GM23338 (cell line): ENCODE data around the gene ME3. TPM values are rescaled to one million over a fixed set of nuclear protein-coding genes. Genes with fewer than 3 reads are reported as not detected.

Experiments used
- ATAC-seq: fragments of 200-7000 bp; cut with Tn5 transposase; 3 replicates; pipeline ENCODE4 v1.9.1; 2020
- DNase-seq: peaks from one replicate; pipeline ENCODE4 v3.0.0-alpha.2; 2015; ENCODE audit warnings: low spot score
- H2AFZ ChIP-seq: fragments of 200-600 bp; sonication (generic); 2 replicates; pipeline ENCODE4 v1.8.0; 2016; ENCODE audit warnings: antibody characterized with exemption, mild to moderate bottlenecking, moderate library complexity
- H3F3A ChIP-seq: fragments of 200-600 bp; sonication (generic); replicated peaks from 2 replicates; pipeline ENCODE4 v1.8.0; 2017; ENCODE audit warnings: antibody characterized with exemption, mixed run types, low read depth
- H3K27ac ChIP-seq: fragments of 200-600 bp; sonication (generic); 2 replicates; pipeline ENCODE4 v1.6.1; 2016; ENCODE audit warnings: low read depth
- H3K27me3 ChIP-seq: fragments of 200-600 bp; sonication (generic); 2 replicates; pipeline ENCODE4 v1.8.0; 2016; ENCODE audit warnings: mild to moderate bottlenecking, mixed run types, moderate library complexity; ENCODE audit not compliant: insufficient read depth
- H3K36me3 ChIP-seq: fragments of 200-600 bp; sonication (generic); 2 replicates; pipeline ENCODE4 v1.8.0; 2016; ENCODE audit warnings: mild to moderate bottlenecking; ENCODE audit not compliant: insufficient read depth
- H3K4me1 ChIP-seq: fragments of 200-600 bp; sonication (generic); 2 replicates; pipeline ENCODE4 v1.8.0; 2016; ENCODE audit warnings: mild to moderate bottlenecking, moderate library complexity; ENCODE audit not compliant: insufficient read depth
- H3K4me2 ChIP-seq: fragments of 200-600 bp; sonication (generic); 2 replicates; pipeline ENCODE4 v1.7.1; 2017; ENCODE audit warnings: mixed run types
- H3K4me3 ChIP-seq: fragments of 200-600 bp; sonication (generic); 2 replicates; pipeline ENCODE4 v1.6.1; 2016; ENCODE audit warnings: mixed run types
- H3K79me2 ChIP-seq: fragments of 200-600 bp; sonication (generic); replicated peaks from 2 replicates; pipeline ENCODE4 v1.8.0; 2017; ENCODE audit warnings: mild to moderate bottlenecking; ENCODE audit not compliant: insufficient read depth
- H3K9me2 ChIP-seq: fragments of 200-600 bp; sonication (generic); 2 replicates; pipeline ENCODE4 v1.8.0; 2017; ENCODE audit not compliant: insufficient read depth
- H4K20me1 ChIP-seq: fragments of 200-600 bp; sonication (generic); replicated peaks from 2 replicates; pipeline ENCODE4 v1.8.0; 2017; ENCODE audit warnings: mild to moderate bottlenecking; ENCODE audit not compliant: insufficient read depth
- H3K27ac Mint-ChIP-seq: 2 replicates; pipeline ENCODE4 v1.8.0; 2020; ENCODE audit warnings: inconsistent platforms, mild to moderate bottlenecking, moderate library complexity, mixed read lengths
- H3K27me3 Mint-ChIP-seq: 3 replicates; pipeline ENCODE4 v1.8.0; 2022; ENCODE audit warnings: low read depth, mild to moderate bottlenecking, moderate library complexity, mixed read lengths, inconsistent platforms; ENCODE audit not compliant: insufficient read depth, poor library complexity
- H3K36me3 Mint-ChIP-seq: 3 replicates; pipeline ENCODE4 v1.8.0; 2021; ENCODE audit warnings: low read depth, mild to moderate bottlenecking, inconsistent platforms, moderate library complexity, mixed read lengths
- H3K4me1 Mint-ChIP-seq: 3 replicates; pipeline ENCODE4 v1.8.0; 2020; ENCODE audit warnings: mild to moderate bottlenecking, inconsistent platforms, mixed read lengths
- H3K4me3 Mint-ChIP-seq: 3 replicates; pipeline ENCODE4 v1.8.0; 2021; ENCODE audit warnings: moderate library complexity, mild to moderate bottlenecking, inconsistent platforms, mixed read lengths
- H3K9me3 Mint-ChIP-seq: 3 replicates; pipeline ENCODE4 v1.8.0; 2020; ENCODE audit warnings: moderate library complexity, mild to moderate bottlenecking, inconsistent platforms, mixed read lengths
- CTCF ChIP-seq, 2 experiments: fragments of 200-600 bp in 1 of 2; sonication (generic) in 1 of 2; conservative IDR thresholded peaks; 2 replicates each; pipeline versions ENCODE4 v1.5.1 to v1.6.1; 2016 to 2017; ENCODE audit warnings: antibody characterized with exemption in 2 of 2, low read depth in 2 of 2, mild to moderate bottlenecking in 2 of 2, moderate library complexity in 1 of 2
- ETS1 ChIP-seq: IDR thresholded peaks from 2 replicates; pipeline ENCODE4 v1.6.1; 2016; ENCODE audit warnings: antibody characterized with exemption
- EZH2 ChIP-seq: fragments of 200-600 bp; sonication (generic); IDR thresholded peaks from one replicate; pipeline ENCODE4 v1.8.0; 2017; ENCODE audit warnings: antibody characterized with exemption, mild to moderate bottlenecking, low read depth; ENCODE audit not compliant: unreplicated experiment
- EZH2phosphoT487 ChIP-seq: fragments of 200-600 bp; sonication (generic); IDR thresholded peaks from one replicate; pipeline ENCODE4 v1.8.1; 2018; ENCODE audit warnings: antibody characterized with exemption; ENCODE audit not compliant: unreplicated experiment
- JUNB ChIP-seq: IDR thresholded peaks from one replicate; pipeline ENCODE4 v1.6.1; 2016; ENCODE audit warnings: antibody characterized with exemption; ENCODE audit not compliant: unreplicated experiment
- NANOG ChIP-seq: IDR thresholded peaks from 2 replicates; pipeline ENCODE4 v1.6.1; 2016; ENCODE audit warnings: antibody characterized with exemption, borderline replicate concordance
- POLR2AphosphoS5 ChIP-seq: IDR thresholded peaks from 2 replicates; pipeline ENCODE4 v1.6.1; 2016; ENCODE audit warnings: antibody characterized with exemption, low read depth
- REST ChIP-seq: IDR thresholded peaks from one replicate; pipeline ENCODE4 v1.6.1; 2018; ENCODE audit warnings: antibody characterized with exemption; ENCODE audit not compliant: unreplicated experiment
- ZNF331 ChIP-seq: fragments of 250-450 bp; sonication (Bioruptor Pico); IDR thresholded peaks from 2 replicates; pipeline ENCODE4 v1.5.0; 2020; ENCODE audit warnings: low read depth, mild to moderate bottlenecking, moderate library complexity
- polyA plus RNA-seq: library from polyadenylated mRNA; unstranded; fragments of >200 nt; fragmentation: Nextera tagmentation; extraction: Ambion mirVana; gene quantifications from 2 replicates; pipeline ENCODE4 v1.2.1, GENCODE V29; 2016
- total RNA-seq: library from RNA; depleted of rRNA; stranded (reverse); fragments of >200 nt; shearing (Covaris generic); gene quantifications from 2 replicates; pipeline ENCODE4 v1.2.3, GENCODE V29; 2014
- TF ChIP-seq, protein P1 (sequence below): fragments of 250-450 bp; sonication (Bioruptor Pico); IDR thresholded peaks from 2 replicates; pipeline ENCODE4 v1.5.0; 2020; ENCODE audit warnings: mild to moderate bottlenecking, moderate library complexity

Gene ME3
- total and polyA plus RNA-seq, 2 experiments from 2014 or later = 1.3 to 4.0 TPM

GRCh38 chr11:86443415-86443814 lies 229.0 kb downstream of the ME3 start (continued):
- no peak for TF ChIP-seq EZH2
- TF ChIP-seq REST = no peak
- no peak for TF ChIP-seq NANOG
- no peak for TF ChIP-seq ZNF331 (CRISPR knock-in tag)
- TF ChIP-seq EZH2phosphoT487 = no peak

DNA sequence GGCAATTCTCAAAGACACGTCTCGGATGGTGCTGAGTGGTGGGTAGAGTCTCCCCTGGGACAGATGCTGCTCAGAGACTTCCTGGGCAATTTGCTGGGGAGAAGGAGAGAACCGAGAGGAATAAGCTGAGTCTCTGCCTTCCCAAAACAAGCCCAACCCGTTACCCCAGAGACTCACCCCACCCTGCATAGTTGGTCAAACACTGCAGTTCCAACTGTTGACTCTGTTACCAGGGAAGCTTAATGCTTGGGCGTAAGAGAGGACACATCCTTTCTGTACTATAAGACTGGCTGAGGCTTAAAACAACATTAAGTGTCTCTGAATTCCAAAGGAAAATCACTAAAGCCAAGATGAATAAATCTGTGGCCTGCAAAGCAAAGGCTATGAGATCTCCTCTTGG lies 229.6 kb downstream of the ME3 start:
- peaks cover 2% of the 10 kb centered on the region for H3K27me3 Mint-ChIP-seq
- no peak overlapping the region for H3K4me3 ChIP-seq
- DNase-seq = no peak
- no peaks in the 10 kb centered on the region for H3K4me1 ChIP-seq
- no peak overlapping the region for H2AFZ ChIP-seq
- no peak for ATAC-seq
- H3K79me2 ChIP-seq = no peaks in the 10 kb centered on the region
- H3K4me2 ChIP-seq = no peak overlapping the region
- no peak overlapping the region for H3K27ac Mint-ChIP-seq
- H3K27ac ChIP-seq = no peak overlapping the region
- H3K4me1 Mint-ChIP-seq = no peaks in the 10 kb centered on the region; the same call in 2 of the 3 replicates
- no peak overlapping the region for H3K4me3 Mint-ChIP-seq
- H4K20me1 ChIP-seq = no peaks in the 10 kb centered on the region
- H3K9me2 ChIP-seq = peaks cover 7% of the 10 kb centered on the region; the same call in 1 of the 2 replicates
- no peaks in the 10 kb centered on the region for H3F3A ChIP-seq
- no peaks in the 10 kb centered on the region for H3K27me3 ChIP-seq
- H3K36me3 ChIP-seq = no peaks in the 10 kb centered on the region
- no peaks in the 10 kb centered on the region for H3K9me3 Mint-ChIP-seq
- no peaks in the 10 kb centered on the region for H3K36me3 Mint-ChIP-seq
- TF ChIP-seq JUNB (no peak), ZNF331 (CRISPR knock-in tag) (no peak), EZH2phosphoT487 (no peak), CTCF (conservative IDR thresholded peaks at IDR 0.05; ENCODE audit: low read depth in 2 of 2) (no peak), ETS1 (no peak), POLR2AphosphoS5 (no peak)
- TF ChIP-seq, protein P1, sequence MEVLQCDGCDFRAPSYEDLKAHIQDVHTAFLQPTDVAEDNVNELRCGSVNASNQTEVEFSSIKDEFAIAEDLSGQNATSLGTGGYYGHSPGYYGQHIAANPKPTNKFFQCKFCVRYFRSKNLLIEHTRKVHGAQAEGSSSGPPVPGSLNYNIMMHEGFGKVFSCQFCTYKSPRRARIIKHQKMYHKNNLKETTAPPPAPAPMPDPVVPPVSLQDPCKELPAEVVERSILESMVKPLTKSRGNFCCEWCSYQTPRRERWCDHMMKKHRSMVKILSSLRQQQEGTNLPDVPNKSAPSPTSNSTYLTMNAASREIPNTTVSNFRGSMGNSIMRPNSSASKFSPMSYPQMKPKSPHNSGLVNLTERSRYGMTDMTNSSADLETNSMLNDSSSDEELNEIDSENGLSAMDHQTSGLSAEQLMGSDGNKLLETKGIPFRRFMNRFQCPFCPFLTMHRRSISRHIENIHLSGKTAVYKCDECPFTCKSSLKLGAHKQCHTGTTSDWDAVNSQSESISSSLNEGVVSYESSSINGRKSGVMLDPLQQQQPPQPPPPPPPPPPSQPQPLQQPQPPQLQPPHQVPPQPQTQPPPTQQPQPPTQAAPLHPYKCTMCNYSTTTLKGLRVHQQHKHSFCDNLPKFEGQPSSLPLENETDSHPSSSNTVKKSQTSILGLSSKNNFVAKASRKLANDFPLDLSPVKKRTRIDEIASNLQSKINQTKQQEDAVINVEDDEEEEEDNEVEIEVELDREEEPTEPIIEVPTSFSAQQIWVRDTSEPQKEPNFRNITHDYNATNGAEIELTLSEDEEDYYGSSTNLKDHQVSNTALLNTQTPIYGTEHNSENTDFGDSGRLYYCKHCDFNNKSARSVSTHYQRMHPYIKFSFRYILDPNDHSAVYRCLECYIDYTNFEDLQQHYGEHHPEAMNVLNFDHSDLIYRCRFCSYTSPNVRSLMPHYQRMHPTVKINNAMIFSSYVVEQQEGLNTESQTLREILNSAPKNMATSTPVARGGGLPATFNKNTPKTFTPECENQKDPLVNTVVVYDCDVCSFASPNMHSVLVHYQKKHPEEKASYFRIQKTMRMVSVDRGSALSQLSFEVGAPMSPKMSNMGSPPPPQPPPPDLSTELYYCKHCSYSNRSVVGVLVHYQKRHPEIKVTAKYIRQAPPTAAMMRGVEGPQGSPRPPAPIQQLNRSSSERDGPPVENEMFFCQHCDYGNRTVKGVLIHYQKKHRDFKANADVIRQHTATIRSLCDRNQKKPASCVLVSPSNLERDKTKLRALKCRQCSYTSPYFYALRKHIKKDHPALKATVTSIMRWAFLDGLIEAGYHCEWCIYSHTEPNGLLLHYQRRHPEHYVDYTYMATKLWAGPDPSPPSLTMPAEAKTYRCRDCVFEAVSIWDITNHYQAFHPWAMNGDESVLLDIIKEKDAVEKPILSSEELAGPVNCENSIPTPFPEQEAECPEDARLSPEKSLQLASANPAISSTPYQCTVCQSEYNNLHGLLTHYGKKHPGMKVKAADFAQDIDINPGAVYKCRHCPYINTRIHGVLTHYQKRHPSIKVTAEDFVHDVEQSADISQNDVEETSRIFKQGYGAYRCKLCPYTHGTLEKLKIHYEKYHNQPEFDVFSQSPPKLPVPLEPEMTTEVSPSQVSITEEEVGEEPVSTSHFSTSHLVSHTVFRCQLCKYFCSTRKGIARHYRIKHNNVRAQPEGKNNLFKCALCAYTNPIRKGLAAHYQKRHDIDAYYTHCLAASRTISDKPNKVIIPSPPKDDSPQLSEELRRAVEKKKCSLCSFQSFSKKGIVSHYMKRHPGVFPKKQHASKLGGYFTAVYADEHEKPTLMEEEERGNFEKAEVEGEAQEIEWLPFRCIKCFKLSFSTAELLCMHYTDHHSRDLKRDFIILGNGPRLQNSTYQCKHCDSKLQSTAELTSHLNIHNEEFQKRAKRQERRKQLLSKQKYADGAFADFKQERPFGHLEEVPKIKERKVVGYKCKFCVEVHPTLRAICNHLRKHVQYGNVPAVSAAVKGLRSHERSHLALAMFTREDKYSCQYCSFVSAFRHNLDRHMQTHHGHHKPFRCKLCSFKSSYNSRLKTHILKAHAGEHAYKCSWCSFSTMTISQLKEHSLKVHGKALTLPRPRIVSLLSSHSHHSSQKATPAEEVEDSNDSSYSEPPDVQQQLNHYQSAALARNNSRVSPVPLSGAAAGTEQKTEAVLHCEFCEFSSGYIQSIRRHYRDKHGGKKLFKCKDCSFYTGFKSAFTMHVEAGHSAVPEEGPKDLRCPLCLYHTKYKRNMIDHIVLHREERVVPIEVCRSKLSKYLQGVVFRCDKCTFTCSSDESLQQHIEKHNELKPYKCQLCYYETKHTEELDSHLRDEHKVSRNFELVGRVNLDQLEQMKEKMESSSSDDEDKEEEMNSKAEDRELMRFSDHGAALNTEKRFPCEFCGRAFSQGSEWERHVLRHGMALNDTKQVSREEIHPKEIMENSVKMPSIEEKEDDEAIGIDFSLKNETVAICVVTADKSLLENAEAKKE (CRISPR knock-in tag) = no peak
